IMR-90 (cell line): ENCODE results near the gene TGFB1. TPM values are rescaled to one million over a fixed set of nuclear protein-coding genes. Genes with fewer than 3 reads are reported as not detected.

ENCODE experiments used
- ATAC-seq: fragments of 200-7000 bp; cut with Tn5 transposase; 2 replicates; pipeline ENCODE4 v1.9.1; 2020; ENCODE audit warnings: low read depth, mild to moderate bottlenecking, moderate library complexity
- BruUV-seq: library from RNA; stranded (reverse); fragments of 400-500 nt; replicated peaks from 2 replicates; lab custom pipeline; 2021; lab: Mats Ljungman, UMichigan
- CTCF ChIA-PET: fragments of 300-600 bp; formaldehyde crosslinking; extraction: SDS; loops from one replicate; lab custom pipeline; 2021; ENCODE audit warnings: antibody characterized with exemption; lab: Yijun Ruan, JAX
- POLR2A ChIA-PET: fragments of 300-600 bp; sonication (Branson Sonifier 250); formaldehyde crosslinking; loops from one replicate; lab custom pipeline; 2022; ENCODE audit warnings: antibody characterized with exemption; ENCODE audit not compliant: unreplicated experiment; lab: Charles Lee
- DNase-seq: peaks from one replicate; pipeline ENCODE4 v3.0.0; 2013
- H2AFZ ChIP-seq: replicated peaks from 2 replicates; pipeline ENCODE3; 2013; ENCODE audit warnings: low read length, mild to moderate bottlenecking; ENCODE audit not compliant: poor library complexity
- H2AK5ac ChIP-seq: 2 replicates; pipeline ENCODE4 v1.6.1; 2013; ENCODE audit warnings: low read depth, low read length, inconsistent platforms
- H2AK9ac ChIP-seq: replicated peaks from 2 replicates; pipeline ENCODE3; 2013; ENCODE audit warnings: mild to moderate bottlenecking, low read depth, low read length, moderate library complexity; ENCODE audit not compliant: poor library complexity
- H2BK120ac ChIP-seq: 2 replicates; pipeline ENCODE4 v1.6.1; 2013; ENCODE audit warnings: low read depth, low read length, inconsistent platforms
- H2BK15ac ChIP-seq: 3 replicates; pipeline ENCODE4 v1.6.1; 2013; ENCODE audit warnings: low read depth, low read length, inconsistent platforms
- H2BK20ac ChIP-seq: 2 replicates; pipeline ENCODE4 v1.6.1; 2013; ENCODE audit warnings: low read depth, mild to moderate bottlenecking, inconsistent platforms, low read length, moderate library complexity
- H2BK5ac ChIP-seq: 2 replicates; pipeline ENCODE4 v1.6.1; 2013; ENCODE audit warnings: mild to moderate bottlenecking, low read depth, low read length, inconsistent platforms; ENCODE audit not compliant: poor library complexity, severe bottlenecking
- H3K14ac ChIP-seq: replicated peaks from 2 replicates; pipeline ENCODE4 v1.6.1; 2013; ENCODE audit warnings: low read depth, low read length, inconsistent platforms
- H3K18ac ChIP-seq: 2 replicates; pipeline ENCODE4 v1.6.1; 2013; ENCODE audit warnings: low read depth, low read length, control low read depth
- H3K23ac ChIP-seq: 2 replicates; pipeline ENCODE4 v1.6.1; 2013; ENCODE audit warnings: low read depth, low read length, inconsistent platforms
- H3K27ac ChIP-seq: 2 replicates; pipeline ENCODE4 v1.5.1; 2013; ENCODE audit warnings: mild to moderate bottlenecking, control low read depth, low read length; ENCODE audit not compliant: insufficient read depth
- H3K27me3 ChIP-seq: 2 replicates; pipeline ENCODE4 v1.6.1; 2013; ENCODE audit warnings: low read length; ENCODE audit not compliant: control insufficient read depth, insufficient read depth
- H3K36me3 ChIP-seq: 2 replicates; pipeline ENCODE4 v1.6.1; 2013; ENCODE audit warnings: low read length, mixed read lengths; ENCODE audit not compliant: control insufficient read depth, insufficient read depth
- H3K4ac ChIP-seq: 2 replicates; pipeline ENCODE4 v1.6.1; 2013; ENCODE audit warnings: low read depth, low read length, inconsistent platforms
- H3K4me1 ChIP-seq: 2 replicates; pipeline ENCODE4 v1.6.1; 2013; ENCODE audit warnings: low read length, mixed read lengths; ENCODE audit not compliant: control insufficient read depth, insufficient read depth
- H3K4me2 ChIP-seq: 2 replicates; pipeline ENCODE4 v1.6.1; 2013; ENCODE audit warnings: low read depth, mild to moderate bottlenecking, control low read depth, low read length, moderate library complexity
- H3K4me3 ChIP-seq: 2 replicates; pipeline ENCODE4 v1.5.1; 2013; ENCODE audit warnings: low read depth, mild to moderate bottlenecking, control low read depth, low read length, moderate library complexity; ENCODE audit not compliant: insufficient read depth
- H3K56ac ChIP-seq: 2 replicates; pipeline ENCODE4 v1.6.1; 2013; ENCODE audit warnings: low read length, inconsistent platforms; ENCODE audit not compliant: insufficient read depth; ENCODE audit errors: extremely low read depth
- H3K79me1 ChIP-seq, 2 experiments: 2 replicates each; pipeline ENCODE4 v1.6.1; 2013; ENCODE audit warnings: low read length in 2 of 2, inconsistent platforms in 1 of 2, low read depth in 1 of 2
- H3K9ac ChIP-seq: 2 replicates; pipeline ENCODE4 v1.6.1; 2013; ENCODE audit warnings: low read depth, low read length, control low read depth
- H3K9me1 ChIP-seq: 2 replicates; pipeline ENCODE4 v1.6.1; 2013; ENCODE audit warnings: low read length, inconsistent platforms; ENCODE audit not compliant: insufficient read depth
- H3K9me3 ChIP-seq: 2 replicates; pipeline ENCODE4 v1.6.1; 2013; ENCODE audit warnings: low read length; ENCODE audit not compliant: control insufficient read depth, insufficient read depth
- H4K20me1 ChIP-seq: 2 replicates; pipeline ENCODE4 v1.6.1; 2013; ENCODE audit warnings: low read length, inconsistent platforms; ENCODE audit not compliant: insufficient read depth
- H4K5ac ChIP-seq: 2 replicates; pipeline ENCODE4 v1.6.1; 2013; ENCODE audit warnings: mild to moderate bottlenecking, low read depth, low read length, control low read depth
- H4K8ac ChIP-seq, 2 experiments: 2 replicates each; pipeline ENCODE4 v1.6.1; 2013; ENCODE audit warnings: low read depth in 2 of 2, low read length in 2 of 2, control low read depth in 1 of 2, inconsistent platforms in 1 of 2
- H4K91ac ChIP-seq: 2 replicates; pipeline ENCODE4 v1.6.1; 2013; ENCODE audit warnings: low read depth, low read length, inconsistent platforms; ENCODE audit not compliant: insufficient read depth
- BHLHE40 ChIP-seq: fragments of 150-350 bp; IDR thresholded peaks from 2 replicates; pipeline ENCODE4 v1.6.1; 2016; ENCODE audit warnings: mild to moderate bottlenecking, low read depth, low read length
- CEBPB ChIP-seq: IDR thresholded peaks from 2 replicates; pipeline ENCODE4 v1.6.1; 2012; ENCODE audit warnings: low read depth, low read length, improper control_type of control experiment
- CHD1 ChIP-seq: IDR thresholded peaks from 2 replicates; pipeline ENCODE4 v1.6.1; 2012; ENCODE audit warnings: low read depth, low read length, improper control_type of control experiment
- ELK1 ChIP-seq: fragments of 150-350 bp; IDR thresholded peaks from 2 replicates; pipeline ENCODE4 v1.6.1; 2016; ENCODE audit warnings: low read depth, mild to moderate bottlenecking, low read length, moderate library complexity, borderline replicate concordance
- FOS ChIP-seq: fragments of 150-350 bp; IDR thresholded peaks from 2 replicates; pipeline ENCODE4 v1.6.1; 2016; ENCODE audit warnings: low read depth, low read length
- MAFK ChIP-seq: IDR thresholded peaks from 2 replicates; pipeline ENCODE4 v1.6.1; 2012; ENCODE audit warnings: low read depth, low read length, improper control_type of control experiment
- MAZ ChIP-seq: IDR thresholded peaks from 2 replicates; pipeline ENCODE4 v1.6.1; 2012; ENCODE audit warnings: low read depth, mild to moderate bottlenecking, low read length, improper control_type of control experiment, moderate library complexity, borderline replicate concordance
- MXI1 ChIP-seq: IDR thresholded peaks from 2 replicates; pipeline ENCODE4 v1.6.1; 2012; ENCODE audit warnings: low read depth, mild to moderate bottlenecking, low read length, moderate library complexity, borderline replicate concordance
- NFE2L2 ChIP-seq: fragments of 150-350 bp; IDR thresholded peaks from 2 replicates; pipeline ENCODE4 v1.6.1; 2016; ENCODE audit warnings: low read depth, mild to moderate bottlenecking, low read length
- POLR2A ChIP-seq: IDR thresholded peaks from 2 replicates; pipeline ENCODE4 v1.6.1; 2012; ENCODE audit warnings: mild to moderate bottlenecking, low read depth, low read length
- RAD21 ChIP-seq: IDR thresholded peaks from 2 replicates; pipeline ENCODE4 v1.6.1; 2012; ENCODE audit warnings: low read length, improper control_type of control experiment
- RCOR1 ChIP-seq: IDR thresholded peaks from 2 replicates; pipeline ENCODE4 v1.6.1; 2012; ENCODE audit warnings: mild to moderate bottlenecking, low read length, improper control_type of control experiment; ENCODE audit not compliant: insufficient replicate concordance
- RFX5 ChIP-seq: IDR thresholded peaks from 2 replicates; pipeline ENCODE4 v1.8.0; 2012; ENCODE audit warnings: low read depth, mild to moderate bottlenecking, low read length, moderate library complexity
- SMC3 ChIP-seq: fragments of 150-350 bp; IDR thresholded peaks from 2 replicates; pipeline ENCODE4 v1.6.1; 2016; ENCODE audit warnings: low read depth, mild to moderate bottlenecking, antibody characterized with exemption, low read length, moderate library complexity
- USF2 ChIP-seq: fragments of 150-350 bp; IDR thresholded peaks from 2 replicates; pipeline ENCODE4 v1.6.1; 2017; ENCODE audit warnings: mild to moderate bottlenecking, antibody characterized with exemption, low read length, low read depth
- WGBS, 2 experiments: methylation state at CpG; one replicate each; pipeline versions ENCODE4 v1.1.5 to v1.1.7; 2013; ENCODE audit warnings: missing lambda C conversion rate in 2 of 2; ENCODE audit not compliant: insufficient read length in 1 of 2; ENCODE audit errors: extremely low coverage in 2 of 2; 5-methylcytosine and 5-hydroxymethylcytosine counted together
- dilution Hi-C: fragments of 300-500 bp; cut with HindIII; formaldehyde crosslinking; loops from one replicate; pipeline ENCODE4 v1.14.3; 2018; ENCODE audit warnings: low sequenced_read_pairs; ENCODE audit not compliant: unreplicated experiment
- in situ Hi-C: fragments of 300-500 bp; cut with MboI; formaldehyde crosslinking; loops from 3 replicates; pipeline ENCODE4 v1.14.3; 2019; ENCODE audit warnings: low sequenced_read_pairs, inconsistent platforms, mixed read lengths
- intact Hi-C: fragments of 100-400 bp; cut with micrococcal nuclease; formaldehyde crosslinking; loops from 2 replicates; pipeline ENCODE4 v1.10.0; 2022
- polyA plus RNA-seq, 3 experiments: library from polyadenylated mRNA; depleted of rRNA; stranded (reverse); fragments of >200 nt; gene quantifications; 2 replicates each; pipeline ENCODE4 v1.2.3, GENCODE V29; 2012; ENCODE audit warnings: low replicate concordance in 1 of 3
- total RNA-seq: library from RNA; depleted of rRNA; stranded (reverse); fragments of >200 nt; gene quantifications from 2 replicates; pipeline ENCODE4 v1.2.3, GENCODE V29; 2012
- TF ChIP-seq, protein P1 (sequence below): conservative IDR thresholded peaks from 2 replicates; pipeline ENCODE4 v1.5.1; 2012; ENCODE audit warnings: mild to moderate bottlenecking, low read depth, low read length, improper control_type of control experiment

TGFB1 gene
- total and polyA plus RNA-seq, 2 of the 4 experiments (the other 2 are of a cell fraction), result 3.2 to 26.7 TPM

- 90% methylated on average over 7 of the region's 20 CpGs; no CpG with 5 or more reads in 1 of the 2 experiments for WGBS, 2 experiments
Observed at GRCh38 chr19:41319500-41320184, 34.1 kb downstream of the TGFB1 start.

More at GRCh38 chr19:41319500-41320184, 34.1 kb downstream of the TGFB1 start:
- Histone ChIP-seq H3K4me1 (peaks cover 28% of the 10 kb centered on the region), H4K20me1 (peaks cover 54% of the 10 kb centered on the region), H3K56ac (no peak overlapping the region), H2BK15ac (no peak overlapping the region), H4K5ac (no peak overlapping the region), H2AK5ac (no peak overlapping the region), H2AFZ (no peak overlapping the region), H2AK9ac (no peak overlapping the region), H3K4me3 (no peak overlapping the region), H4K8ac (no peak overlapping the region), H3K9ac (no peak overlapping the region), H2BK120ac (no peak overlapping the region), H3K14ac (no peak overlapping the region), H3K18ac (no peak overlapping the region), H3K4ac (no peak overlapping the region), H3K27me3 (no peaks in the 10 kb centered on the region), H3K9me1 (peaks cover 23% of the 10 kb centered on the region), H2BK5ac (no peak overlapping the region), H3K36me3 (peaks cover 53% of the 10 kb centered on the region), H3K27ac (no peak overlapping the region), H3K4me2 (no peak overlapping the region), H4K91ac (no peak overlapping the region), H3K9me3 (no peaks in the 10 kb centered on the region), H3K79me1 (peaks cover 18 to 68% of the 10 kb centered on the region in 2 experiments), H2BK20ac (no peak overlapping the region), H3K23ac (no peak overlapping the region)
- DNase-seq, result no peak
- intact Hi-C loops, result no loop called here
- ChIA-PET CTCF (no interaction called here), POLR2A (no interaction called here)
- in situ Hi-C loops, result no loop called here
- dilution Hi-C loops, result no loop called here
- no TSS peak for BruUV-seq
- ATAC-seq, result no peak
- TF ChIP-seq MAFK (no peak), RFX5 (no peak), ELK1 (no peak), CHD1 (no peak), NFE2L2 (no peak), FOS (no peak), MXI1 (no peak), CEBPB (no peak), USF2 (no peak), RAD21 (no peak), MAZ (no peak), RCOR1 (no peak), BHLHE40 (no peak), SMC3 (no peak), POLR2A (no peak)
- TF ChIP-seq, protein P1, sequence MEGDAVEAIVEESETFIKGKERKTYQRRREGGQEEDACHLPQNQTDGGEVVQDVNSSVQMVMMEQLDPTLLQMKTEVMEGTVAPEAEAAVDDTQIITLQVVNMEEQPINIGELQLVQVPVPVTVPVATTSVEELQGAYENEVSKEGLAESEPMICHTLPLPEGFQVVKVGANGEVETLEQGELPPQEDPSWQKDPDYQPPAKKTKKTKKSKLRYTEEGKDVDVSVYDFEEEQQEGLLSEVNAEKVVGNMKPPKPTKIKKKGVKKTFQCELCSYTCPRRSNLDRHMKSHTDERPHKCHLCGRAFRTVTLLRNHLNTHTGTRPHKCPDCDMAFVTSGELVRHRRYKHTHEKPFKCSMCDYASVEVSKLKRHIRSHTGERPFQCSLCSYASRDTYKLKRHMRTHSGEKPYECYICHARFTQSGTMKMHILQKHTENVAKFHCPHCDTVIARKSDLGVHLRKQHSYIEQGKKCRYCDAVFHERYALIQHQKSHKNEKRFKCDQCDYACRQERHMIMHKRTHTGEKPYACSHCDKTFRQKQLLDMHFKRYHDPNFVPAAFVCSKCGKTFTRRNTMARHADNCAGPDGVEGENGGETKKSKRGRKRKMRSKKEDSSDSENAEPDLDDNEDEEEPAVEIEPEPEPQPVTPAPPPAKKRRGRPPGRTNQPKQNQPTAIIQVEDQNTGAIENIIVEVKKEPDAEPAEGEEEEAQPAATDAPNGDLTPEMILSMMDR, result no peak
